Stimulated activated CD4-positive, alpha-beta T cell treated with anti-CD3 and anti-CD28 coated beads, Interleukin-12 subunit alpha, Interleukin-12 subunit beta, amount 100 ng/mL, for 48 hours (primary cell): Measurements from ENCODE around the gene HMSD.
"Not testable (repeated sequence)": the region's sequence is repeated elsewhere in the genome, so short reads cannot be mapped to it uniquely, and the experiment has no call there.

ENCODE experiments used
- DNase-seq, 3 donors: peaks; one replicate each; pipeline ENCODE4 v3.0.0-alpha.2; 2020; ENCODE audit warnings: low read depth in 2 of 3, low spot score in 1 of 3

The HMSD gene, protein sequence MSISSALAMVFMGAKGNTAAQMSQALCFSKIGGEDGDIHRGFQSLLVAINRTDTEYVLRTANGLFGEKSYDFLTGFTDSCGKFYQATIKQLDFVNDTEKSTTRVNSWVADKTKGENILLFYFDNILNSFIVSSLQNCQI

DNA sequence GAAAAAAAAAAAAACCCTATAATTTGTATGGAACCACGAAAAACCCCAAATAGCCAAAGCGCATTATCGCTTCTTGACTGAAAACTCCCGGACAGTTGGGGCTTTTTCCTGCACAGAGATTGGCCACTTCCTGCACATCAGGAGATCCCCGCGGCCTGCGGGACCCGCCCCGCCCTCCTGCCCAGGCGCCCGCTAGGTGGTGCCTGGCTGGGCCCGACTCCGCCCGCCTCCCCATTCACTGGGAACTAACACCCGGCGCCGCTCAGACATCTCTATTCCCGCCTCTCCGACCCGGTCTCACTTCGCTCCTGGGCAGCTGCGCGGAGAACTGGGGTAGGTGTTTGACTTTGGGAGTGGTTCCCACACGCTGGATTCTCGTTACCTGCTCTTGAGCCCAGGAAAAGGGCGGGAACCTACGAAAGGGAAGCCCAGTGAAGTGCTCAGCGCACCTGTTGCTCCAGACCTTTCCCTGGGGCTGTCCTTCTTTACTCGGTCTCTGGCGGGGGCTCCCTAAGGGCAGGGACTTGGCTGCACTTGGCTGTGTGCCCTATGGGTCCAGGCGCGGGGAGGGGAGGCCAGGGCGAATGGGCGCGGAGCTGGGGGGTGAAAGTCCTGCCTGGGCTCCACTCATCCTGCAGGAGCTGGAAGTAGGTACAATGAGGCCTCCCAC, at the start of gene HMSD:
Gene HMSD, plus strand, starts transcription at position 234 of the 670 bp plus-strand sequence. CDS start 4,155 bp downstream, outside the sequence.
- peak; percentile 49 to 73 (median 54) for DNase-seq

DNA sequence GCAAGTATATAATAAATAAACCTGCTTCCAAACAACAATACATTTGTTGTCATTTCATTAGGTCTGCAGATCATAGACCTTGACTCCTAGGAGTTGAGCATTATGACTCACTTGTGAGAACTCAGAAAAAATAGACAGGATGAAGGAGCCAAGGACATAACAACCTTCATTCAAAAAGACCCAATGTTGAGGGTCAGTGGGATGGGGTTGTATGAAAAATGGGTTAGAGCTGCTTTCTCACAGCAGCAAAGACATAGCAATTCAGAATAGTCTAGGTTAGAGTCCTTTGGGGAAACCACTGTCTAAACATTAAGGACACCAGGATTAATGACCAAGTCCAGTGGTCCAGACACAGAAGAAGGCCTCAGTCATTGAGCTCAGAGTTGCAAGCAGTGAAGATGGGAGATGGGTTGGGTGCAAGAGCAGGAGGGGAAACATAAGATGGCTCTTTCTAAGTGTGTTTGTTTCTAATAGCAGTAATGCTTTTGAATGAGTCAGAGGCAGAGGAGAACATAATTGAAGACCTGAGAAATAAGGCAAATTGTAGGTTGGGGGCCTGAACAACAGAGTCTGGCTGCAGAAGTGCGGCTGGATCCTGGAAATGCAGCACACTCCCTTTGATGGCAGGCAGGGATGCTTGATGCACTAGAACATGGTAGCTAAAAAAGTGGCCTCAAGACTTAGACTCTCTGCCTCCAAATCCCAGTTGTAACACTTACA, 45.1 kb upstream of the HMSD start:
- no peak for DNase-seq

DNA sequence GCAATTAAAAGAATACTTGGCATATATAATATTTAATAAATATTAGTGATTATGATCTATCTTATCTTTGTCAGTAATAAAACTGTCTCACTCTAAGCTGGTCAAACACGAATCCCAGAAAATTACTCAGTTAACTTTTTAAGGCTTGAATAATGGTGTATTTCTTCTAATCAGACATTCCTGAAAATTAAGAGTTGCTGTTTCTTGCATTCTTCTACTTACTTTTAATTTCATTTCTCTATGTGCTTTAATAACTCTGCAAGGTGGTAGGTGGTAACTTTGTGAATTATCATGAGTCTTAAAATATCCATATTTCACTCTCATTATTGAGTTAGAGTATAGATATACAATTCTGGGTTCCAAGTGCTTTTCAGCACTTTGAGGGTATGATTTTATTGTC, 44.4 kb upstream of the HMSD start:
- DNase-seq: no peak

DNA sequence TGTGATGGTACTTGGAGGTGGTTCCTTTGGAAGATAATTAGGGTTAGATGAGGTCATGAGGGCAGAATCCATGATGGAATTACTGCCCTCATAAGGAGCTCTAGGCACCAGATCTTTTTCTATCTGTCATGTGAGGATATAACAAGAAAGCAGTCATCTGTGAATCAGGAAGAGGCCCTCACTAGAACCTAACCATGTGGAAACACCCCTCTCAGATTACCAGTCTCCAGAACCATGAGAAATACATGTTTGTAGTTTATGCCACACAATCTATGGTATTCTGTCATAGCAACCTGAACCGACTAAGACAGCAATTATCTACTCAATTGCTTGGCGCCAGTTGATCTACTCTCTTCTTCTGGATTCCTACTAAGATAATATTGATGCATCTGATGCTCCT, 43.7 kb upstream of the HMSD start:
- DNase-seq: no peak

DNA sequence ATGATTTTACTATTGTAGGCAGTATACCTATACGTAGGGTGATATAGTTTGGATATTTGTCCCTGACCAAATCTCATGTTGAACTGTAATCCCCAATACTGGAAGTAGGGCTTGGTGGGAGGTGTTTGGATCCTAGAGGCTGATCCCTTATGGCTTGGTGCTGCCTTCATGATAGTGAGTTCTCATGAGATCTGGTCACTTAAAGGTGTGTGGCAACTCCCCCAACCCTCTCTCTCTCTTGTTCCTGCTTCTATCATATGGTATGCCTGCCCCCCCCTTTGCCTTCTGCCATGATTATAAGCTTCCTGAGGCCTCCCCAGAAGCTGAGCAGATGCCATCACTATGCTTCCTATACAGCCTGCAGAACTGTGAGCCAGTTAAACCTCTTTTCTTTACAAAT, 43.0 kb upstream of the HMSD start:
- no peak for DNase-seq

DNA sequence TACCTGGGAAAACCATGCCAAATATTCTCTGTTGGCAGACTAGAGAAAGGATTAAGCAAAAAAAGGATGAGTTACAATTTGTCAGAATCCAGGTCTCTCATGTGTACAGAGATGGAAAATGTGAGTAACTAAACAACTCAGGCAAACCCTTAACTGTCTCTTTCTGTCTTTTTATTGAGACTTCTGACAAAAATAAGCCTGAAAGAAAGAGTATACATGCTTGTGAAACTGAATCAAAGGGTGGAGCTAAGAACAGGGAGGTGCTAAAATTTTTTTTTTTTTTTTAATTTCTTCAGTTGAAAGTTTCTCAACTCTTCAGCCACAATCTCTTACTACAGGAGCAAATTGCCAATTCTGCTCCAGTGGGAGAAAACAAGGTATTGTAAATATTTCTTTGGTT, 41.4 kb upstream of the HMSD start, which contains the start of gene SERPINB10:
Gene SERPINB10, plus strand, starts transcription at position 295 of the 400 bp plus-strand sequence. CDS start 7,553 bp downstream, outside the sequence.
- DNase-seq: no peak

DNA sequence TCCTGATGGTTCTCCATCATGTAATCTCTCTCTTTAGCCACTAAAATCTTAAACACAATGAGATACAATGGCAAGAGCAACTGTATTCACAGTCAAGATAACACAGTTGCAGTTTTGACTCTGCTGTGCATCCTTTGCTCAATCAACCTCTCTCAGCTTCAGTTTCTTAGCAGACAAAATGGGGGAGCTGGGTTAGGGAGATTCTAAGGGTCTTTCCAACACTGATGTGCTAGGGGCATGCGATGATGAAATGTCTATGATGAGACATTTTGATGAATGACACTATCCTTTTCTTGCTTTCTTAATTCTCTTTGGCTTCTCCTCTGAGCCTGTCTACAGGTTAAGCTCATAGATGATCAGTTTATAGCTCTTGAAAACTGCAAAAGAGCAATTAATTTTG, 40.2 kb upstream of the HMSD start:
- no peak for DNase-seq

DNA sequence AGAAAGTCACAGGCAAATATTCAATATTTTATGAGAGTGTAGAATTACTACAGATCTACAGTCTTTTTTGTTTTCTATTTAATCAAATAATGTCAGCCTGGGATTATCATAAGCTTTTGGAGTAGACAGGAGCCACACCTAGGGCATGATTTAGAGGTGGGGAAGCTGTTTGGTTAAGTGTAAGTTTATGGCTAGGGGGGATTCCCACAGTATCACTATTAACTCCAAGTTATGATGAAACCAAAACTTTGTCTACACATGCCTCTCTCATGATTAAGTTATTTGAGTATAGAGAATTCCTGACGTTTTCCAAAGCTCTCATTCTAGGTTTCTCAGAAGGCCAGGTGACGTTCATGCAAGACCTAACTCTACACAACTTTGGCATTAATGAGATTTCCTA, 39.2 kb upstream of the HMSD start:
- no peak for DNase-seq

DNA sequence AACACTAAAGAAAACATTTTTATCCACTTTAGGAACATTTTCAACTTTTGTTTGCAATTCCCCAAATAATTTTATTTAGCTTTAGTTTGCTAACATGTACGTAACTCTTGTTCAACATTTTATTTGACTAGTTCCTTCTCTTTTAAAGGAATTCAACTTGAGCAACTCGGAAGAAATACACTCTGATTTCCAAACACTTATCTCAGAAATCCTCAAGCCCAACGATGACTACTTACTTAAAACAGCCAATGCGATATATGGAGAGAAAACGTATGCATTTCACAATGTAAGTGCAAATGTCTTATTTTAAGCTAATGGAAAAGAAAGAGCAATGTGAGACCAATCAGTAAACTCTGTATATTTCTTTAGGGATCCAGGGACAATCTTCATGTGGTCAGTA, 31.3 kb upstream of the HMSD start:
- DNase-seq: no peak

DNA sequence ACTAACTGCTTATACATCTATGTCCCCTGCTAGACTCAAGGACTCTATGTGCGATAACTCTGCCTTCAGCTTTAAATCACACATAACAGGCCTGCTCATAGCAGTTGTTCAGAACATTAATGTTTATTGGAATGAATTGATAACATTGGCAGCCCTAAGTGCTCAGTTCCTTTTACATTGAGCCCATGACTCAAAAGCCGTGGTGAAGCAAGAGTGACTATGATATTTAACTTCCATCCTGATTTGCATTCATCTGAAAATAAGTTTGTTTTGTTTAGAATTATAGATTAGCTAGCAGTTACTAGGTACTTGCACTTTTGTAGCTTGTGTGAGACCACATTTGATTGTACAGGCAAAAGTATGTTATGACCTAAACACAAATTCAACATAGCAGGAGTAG, 27.1 kb upstream of the HMSD start:
- no peak for DNase-seq

DNA sequence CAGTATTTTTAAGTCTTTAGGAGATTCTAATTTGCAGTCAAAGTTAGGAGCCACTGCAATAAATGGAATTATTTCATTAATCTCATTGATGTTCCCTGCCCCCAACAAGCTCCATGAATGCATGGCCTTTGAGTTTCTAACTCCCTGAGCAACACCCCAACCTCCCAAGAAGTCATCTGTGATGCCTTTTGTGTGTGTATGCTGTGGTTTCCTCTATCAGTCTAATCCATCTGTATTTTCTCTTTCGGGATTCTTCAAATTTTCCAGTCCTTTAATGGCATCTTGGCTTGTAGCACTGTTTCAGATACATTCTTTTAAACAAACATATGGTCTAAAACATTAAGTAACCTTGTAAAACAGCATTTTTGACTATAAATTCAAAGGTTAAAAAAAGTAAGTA, 24.6 kb upstream of the HMSD start:
- no peak for DNase-seq

DNA sequence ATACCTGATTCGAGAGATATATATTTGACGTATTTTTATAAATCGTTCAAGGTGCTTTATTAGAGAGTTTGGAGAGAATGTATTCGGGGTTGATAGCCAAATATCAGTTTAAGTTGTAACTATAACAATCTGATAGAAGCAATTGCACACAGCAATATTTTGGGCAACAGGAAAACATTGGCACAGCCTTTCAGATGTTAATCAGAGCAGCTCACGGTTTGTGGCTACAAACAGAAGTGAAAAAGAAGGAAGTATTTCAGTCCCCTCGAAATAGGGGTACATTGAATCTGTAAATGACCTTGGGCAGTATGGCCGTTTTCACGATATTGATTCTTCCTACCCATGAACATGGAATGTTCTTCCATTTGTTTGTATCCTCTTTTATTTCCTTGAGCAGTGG, 20.8 kb upstream of the HMSD start:
- no peak for DNase-seq

DNA sequence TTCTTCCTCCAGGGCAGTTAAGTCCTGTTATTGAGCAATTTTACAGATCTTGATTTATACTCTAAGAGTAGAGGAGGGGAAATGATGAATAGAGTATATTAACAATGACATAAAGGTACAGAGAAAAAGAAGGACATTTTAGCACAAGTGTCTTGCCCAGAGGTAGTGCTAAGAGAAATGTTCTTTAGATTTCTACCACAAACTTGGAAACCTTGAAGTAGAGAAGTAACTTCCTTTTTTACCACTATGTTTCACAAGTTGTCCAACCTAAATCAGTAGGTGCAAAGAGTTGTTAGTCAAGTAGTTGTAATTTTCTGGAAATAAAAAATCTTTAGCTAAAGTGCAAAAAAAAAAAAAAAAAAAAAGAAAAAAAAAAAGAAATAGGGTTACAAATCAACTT, 19.7 kb upstream of the HMSD start:
- DNase-seq: not testable (repeated sequence)

DNA sequence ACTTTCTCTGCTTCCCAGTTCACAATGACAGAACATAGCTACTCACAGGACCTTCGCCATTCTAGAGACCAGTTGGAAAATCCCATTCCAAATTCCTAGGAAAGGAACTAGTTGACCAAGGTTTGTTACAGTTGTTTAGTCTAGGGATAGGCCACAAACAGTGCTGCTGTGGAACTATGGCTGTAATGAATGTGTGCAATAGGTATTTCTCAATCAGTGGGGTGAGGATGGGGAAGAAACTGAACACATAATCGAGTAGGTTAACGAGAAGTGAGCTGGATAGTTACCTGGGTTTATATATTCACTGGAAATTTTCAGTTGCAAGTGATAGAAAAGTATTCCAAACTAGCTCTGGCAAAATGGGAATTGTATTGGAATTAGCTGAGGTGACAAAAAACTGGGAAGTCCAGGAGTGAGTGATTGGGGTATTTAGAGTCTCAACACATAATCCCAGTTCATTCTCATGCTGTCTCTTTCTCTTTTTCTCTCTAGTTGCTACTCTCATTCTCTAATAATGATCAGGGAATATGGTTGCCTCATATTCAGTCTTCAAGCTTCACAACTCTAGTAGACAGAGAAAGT, 18.2 kb upstream of the HMSD start:
- no peak for DNase-seq

DNA sequence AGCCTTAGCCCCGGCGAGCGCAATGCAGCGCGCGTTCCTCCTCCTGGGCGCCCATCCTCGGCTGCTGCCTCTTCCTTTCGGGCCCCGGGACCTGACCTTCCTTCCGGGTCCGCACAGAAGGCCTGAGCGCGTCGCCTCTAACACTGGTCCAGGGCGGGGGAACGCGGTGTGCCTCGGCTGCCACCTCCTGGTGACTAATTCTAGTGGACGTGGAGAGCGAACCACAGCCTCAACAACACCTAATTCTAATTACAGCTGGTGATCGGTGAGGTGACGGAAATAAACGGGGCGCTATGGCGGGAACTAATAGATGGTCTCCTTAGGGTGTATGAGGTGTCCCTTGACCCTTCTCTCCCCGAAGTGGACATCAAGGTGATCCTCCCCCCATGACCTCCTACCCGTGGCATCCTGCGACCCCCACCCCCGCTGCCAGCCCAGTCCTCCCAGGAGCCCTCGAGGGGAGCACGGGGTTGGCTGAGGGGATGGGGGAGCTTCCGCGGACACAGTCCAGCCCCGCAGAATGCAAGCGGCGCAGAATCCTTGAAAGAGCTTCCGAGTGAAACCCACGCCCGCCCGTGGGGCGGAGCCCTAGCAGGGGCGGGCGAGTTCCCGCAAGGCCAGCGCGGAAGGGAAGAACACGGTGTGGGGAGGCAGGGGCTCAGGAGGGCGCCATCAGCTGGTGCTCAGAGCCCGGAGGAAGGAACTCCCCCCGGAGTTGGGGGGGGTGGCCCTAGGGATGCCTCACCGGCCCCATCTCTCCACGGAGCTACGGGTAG, 12.8 kb upstream of the HMSD start:
- peak; percentile 32 to 63 (median 38) for DNase-seq

DNA sequence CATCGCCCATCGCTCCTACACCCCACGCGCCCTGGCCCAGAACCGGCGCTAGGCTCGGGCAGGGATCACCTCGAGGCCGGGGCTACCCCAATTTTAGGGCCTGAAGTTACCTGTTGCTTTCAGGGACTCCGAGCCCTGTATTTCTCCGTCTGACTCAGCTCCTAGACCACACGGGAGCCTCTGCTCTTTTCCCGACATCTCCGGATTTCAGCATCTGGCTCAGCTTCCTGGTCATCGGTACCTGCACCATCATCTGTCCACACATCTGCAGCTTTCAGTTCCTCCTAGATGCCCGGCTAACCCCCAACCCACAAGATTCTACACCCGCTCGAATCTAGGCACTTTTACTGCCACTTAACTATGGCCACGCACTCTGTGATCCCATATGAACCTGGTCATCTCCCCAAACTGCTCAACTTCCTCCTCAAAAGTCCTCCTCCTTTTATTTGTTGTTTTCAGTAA, 12.1 kb upstream of the HMSD start:
- no peak for DNase-seq

DNA sequence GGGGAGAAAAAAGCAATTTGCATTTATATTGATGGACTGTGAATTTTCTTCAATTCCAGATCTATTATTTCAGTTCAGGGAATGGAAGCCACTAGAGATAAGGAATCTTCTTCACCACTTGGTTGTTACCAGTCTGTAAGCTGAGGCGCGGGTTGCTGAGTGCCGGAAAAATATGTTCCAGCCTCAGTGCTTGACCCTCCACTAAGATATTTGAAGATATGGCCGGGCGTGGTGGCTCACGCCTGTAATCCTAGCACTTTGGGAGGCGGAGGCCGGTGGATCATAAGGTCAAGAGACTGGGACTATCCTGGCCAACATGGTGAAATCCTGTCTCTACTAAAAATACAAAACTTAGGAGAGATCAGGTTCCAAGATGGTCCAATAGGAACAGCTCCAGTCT, 9.1 kb upstream of the HMSD start:
- no peak for DNase-seq

DNA sequence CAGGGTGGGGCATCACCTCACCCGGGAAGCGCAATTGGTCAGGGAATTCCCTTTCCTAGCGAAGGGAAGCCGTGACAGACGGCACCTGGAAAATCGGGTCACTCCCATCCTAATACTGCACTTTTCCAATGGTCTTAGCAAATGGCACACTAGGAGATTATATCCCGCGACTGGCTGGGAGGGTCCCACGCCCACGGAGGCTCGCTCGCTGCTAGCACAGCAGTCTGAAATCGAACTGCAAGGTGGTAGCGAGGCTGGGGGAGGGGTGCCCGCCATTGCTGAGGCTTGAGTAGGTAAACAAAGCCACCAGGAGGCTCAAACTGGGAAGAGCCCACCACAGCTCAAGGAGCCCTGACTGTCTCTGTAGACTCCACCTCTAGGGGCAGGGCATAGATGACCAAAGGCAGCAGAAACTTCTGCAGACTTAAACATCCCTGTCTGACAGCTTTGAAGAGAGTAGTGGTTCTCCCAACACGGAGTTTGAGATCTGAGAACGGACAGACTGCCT, 8.5 kb upstream of the HMSD start:
- not testable (repeated sequence) for DNase-seq

DNA sequence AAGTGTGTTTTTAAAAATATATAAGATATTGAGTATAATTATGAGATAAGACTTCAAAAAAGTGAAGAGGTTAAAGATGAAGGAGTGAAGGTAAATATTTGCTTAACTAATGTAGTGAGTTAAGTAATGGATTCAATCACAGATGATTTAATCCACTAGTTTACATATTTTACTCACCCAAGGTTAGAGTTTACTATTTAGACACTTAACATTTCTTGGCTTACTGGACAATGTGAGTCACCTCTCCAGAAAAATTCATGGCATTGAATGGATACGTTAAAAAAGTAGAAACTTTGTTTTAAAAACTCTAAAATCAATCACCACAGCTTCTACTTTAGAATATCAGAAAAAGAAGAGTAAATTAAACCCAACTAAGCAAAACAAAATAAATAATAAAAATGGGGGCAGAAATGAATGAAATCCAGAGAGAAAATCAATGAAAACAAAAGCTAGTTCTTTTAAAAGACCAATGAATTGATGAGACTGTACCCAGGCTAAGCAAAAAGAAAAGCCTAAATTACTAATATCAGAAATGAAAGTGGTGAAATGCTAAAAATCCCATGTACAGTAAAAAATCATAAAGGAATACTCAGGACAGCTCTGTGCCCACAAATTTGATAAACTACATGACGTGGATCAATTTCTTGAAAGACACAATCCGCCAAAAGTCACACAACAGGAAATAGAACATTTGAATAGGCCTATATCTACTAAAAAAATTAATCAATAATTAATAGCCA, 1.9 kb upstream of the HMSD start:
- no peak for DNase-seq

DNA sequence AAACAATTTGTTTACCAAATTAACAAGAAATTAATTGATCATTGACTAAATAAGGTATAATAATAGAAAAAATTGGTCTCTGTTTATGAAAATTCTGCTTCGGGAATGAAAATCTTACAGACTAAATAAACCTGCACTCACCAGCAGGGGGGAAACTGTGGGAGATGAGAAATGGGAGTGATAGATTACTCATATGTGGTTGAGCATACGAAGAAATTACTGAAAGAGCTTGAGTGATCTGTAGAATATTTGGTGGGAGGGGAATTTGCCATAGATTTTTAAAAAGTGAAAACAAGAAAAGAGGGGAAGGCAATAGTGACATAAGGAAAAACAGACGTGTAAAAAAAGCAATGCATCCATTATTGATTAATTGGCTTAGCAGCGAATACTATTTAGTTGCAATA, 2.2 kb downstream of the HMSD start:
- DNase-seq: no peak
